ENCODE data around the gene PRKAR2B.

Gene PRKAR2B

DNA sequence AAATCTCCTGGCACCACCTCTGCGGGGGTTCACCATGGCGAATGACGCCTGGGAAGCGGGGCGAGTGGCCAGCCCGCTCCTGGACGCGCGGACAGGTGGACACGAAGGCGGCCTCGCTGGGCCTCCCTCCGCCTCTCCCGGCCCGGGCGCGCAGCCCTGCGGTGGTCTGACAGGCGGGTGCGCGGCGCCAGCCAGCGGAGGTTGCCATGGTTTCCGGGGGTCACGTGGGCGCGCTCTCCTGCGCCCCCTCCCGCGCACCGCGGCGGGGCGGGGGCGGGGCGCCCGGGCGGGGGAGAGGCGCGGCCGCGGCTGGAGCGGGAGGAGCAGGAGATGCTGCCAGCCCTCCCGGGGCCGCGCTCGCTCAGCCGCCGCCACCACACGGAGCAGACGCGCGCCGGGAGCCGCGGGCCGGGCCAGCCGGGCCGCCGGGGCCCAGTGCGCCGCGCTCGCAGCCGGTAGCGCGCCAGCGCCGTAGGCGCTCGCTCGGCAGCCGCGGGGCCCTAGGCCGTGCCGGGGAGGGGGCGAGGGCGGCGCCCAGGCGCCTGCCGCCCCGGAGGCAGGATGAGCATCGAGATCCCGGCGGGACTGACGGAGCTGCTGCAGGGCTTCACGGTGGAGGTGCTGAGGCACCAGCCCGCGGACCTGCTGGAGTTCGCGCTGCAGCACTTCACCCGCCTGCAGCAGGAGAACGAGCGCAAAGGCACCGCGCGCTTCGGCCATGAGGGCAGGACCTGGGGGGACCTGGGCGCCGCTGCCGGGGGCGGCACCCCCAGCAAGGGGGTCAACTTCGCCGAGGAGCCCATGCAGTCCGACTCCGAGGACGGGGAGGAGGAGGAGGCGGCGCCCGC, at the start of gene PRKAR2B:
Gene PRKAR2B, plus strand, starts transcription at position 359 of the 848 bp plus-strand sequence. Its CDS starts 203 bp downstream, at position 562.
- DNase-seq = peak; percentile 90

DNA sequence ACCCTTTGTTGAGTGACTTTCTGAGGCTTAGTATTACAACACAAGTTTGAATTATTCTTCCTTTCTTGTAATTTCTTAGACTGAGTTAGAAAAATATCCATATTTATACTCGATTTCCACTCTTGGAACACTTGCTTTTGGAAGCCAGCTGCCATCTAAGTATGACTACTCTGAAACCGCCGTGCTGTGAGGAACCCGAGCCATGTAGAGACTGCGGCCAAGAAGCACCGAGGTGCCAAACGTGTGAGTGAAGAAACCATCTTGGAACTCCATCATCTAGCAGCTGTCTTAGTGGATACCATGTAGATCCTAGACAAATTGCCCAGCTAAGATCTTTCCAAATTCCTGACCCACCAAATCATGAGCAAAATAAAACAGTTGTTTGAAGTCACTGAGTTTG, 49.7 kb upstream of the PRKAR2B start:
- DNase-seq = no peak

DNA sequence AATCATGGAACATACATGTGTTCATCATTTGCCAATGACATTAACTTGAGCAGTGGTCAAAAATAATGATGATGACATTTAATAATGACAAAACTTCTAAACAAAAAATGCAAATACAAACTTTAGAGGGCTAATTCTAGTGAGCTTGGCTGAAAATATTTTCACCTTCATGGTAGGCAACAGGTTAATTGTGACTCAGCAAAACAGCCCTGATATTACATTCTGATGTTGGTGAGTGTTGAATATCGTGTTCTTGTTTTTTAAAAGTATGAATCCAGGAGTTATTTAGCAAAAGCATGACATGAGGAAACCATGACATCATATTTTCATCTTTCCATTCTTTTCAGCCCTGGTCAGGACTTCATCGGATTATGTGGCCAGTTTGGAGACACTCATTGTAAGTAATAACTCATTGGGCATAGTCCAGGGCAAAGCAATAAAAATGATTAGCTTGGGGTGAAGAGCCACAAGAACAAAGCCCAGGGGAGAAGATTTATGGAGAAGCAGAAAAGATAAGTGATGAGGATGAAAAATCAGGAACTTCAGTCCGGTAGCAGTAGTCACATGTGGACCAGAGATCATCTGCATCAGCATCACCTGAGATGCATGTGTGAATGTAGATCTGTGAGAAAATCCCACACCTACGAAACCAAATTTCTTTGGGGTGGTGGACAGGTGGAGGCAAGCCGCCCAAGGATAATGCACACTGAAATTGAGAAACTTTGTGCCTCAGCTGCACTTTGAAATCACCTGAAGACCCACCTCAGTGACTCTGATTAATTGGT, 46.8 kb upstream of the PRKAR2B start:
- DNase-seq = no peak

DNA sequence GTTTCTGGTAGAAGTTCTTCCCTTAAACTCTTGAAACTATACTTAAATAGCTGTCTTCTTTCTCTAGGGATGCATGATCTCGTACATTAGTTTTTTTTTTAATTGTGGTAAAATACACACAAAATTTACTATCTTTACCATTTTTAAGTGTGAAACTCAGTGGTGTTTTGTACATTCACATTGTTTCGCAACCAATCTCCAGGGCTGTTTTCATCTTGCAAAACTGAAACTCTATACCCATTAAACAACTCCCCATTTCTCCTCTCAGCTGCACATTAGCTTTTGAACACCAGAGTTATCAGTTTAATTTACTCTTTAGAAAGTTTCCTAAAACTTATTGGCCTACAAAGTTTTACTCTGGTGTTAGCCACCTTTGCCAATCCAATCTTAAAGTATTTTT, 45.5 kb upstream of the PRKAR2B start:
- DNase-seq = no peak

DNA sequence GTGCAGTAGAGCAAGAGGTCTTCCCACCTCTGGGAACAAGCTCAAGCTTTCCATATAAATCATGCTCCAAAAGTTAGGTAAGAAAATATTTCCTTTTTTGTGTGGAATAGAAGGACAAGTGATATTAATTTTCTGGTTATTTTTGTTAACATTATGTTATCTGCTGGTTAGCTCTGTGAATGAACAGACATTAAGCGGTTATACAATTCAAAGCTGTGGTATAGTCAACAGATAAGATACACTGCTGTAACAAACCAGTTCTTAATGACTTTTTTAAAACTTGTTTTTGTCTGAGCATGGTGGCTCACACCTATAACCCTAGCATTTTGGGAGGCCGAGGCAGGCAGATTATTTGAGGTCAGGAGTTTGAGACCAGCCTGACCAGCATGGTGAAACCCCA, 43.0 kb upstream of the PRKAR2B start:
- DNase-seq = no peak

DNA sequence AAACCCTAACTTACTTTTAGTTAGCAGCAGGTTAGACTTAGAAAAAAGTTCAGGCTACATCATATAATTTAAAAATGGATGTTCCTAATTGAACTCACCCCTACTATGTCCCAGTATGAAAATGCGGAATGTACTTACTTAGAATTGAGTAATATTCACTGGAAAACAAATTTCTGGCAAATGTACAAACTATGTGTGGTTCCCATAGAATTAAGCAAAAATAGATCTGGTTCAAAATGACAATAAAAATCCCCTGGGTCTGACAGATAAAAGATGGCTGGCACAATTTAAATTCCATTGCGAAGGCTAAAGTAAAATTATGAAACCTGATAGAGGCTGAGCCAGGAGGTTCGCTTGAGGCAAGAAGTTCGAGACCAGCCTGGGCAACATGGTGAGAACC, 42.4 kb upstream of the PRKAR2B start:
- no peak for DNase-seq

DNA sequence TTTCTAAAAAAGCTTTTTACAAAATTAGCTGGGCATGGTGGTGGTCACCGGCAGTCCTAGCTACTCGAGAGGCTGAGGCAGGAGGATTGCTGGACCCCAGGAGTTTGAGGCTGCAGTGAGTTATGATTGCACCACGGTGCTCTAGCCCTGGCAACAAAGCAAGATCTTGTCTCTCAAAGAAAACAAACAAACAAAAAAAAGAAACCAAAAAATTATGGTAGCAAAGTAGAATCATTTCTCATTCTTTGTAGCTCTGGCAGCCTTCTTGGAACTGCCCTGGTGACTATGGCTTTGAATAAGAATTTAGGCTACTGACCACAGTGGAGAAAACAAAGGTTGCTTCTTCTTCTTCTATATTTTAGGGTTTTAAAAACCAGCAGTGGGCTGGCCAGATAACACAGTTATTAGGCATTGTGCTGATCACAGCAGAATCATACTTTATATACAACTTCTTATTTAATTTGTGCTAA, 41.9 kb upstream of the PRKAR2B start:
- no peak for DNase-seq

DNA sequence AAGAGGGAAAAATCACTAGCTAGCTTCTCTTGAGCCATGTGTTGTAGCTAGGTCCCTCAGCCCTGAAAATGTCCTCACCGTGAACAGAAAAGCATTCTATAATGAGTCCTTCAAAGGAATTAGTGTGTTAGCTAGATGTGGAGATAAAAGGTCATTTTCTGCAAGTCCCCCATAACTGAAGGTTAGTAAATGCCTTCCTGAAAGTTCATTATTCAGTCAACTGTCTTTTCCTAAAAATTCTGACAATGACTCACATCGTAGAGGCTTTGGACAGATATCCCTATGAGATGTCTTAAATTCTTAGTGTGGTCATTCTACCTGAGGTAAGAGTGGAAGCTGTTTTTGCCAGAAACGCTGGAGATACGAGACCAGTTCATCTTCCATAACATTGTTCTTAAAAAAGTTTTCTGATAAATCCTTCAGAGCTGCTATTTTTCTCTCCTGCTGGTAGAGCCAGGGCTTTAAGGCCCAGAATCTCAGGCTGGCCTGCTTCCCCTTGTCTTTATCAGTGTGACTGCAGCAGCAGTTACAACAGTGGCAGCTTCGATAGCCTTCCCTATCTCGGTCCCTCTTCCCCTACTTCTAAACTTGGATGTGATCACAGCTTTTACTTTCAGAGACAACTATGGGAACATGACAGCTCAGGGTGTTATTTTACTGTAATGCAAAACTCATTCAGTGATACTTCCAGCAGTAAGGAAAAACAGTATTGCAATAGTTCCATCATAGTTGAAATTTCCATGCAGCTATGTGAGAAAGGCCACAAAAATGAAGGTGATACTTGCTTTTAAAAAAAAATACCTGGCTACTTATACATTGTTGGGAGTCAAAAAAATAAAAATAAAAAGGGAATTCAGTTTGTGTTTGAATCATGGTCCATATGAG, 37.3 kb upstream of the PRKAR2B start:
- no peak for DNase-seq

DNA sequence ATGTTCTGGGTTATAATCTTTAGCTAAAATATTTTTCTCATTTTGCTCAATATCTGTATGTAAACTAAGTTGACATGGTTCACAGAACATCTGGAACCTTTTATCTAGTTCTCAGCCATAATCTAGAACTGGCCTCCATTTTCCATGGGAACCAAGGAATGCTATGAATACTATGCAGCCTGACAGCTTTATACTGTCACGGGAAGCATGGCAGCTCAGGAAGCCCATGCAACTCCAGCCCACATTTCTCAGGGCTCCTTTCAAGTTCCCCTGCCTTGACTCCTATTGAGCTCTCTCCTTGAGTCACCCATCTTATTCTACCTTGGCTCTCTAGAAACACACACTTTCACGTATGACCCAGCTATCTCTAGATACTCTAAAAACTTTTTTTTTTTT, 36.6 kb upstream of the PRKAR2B start:
- DNase-seq = no peak

DNA sequence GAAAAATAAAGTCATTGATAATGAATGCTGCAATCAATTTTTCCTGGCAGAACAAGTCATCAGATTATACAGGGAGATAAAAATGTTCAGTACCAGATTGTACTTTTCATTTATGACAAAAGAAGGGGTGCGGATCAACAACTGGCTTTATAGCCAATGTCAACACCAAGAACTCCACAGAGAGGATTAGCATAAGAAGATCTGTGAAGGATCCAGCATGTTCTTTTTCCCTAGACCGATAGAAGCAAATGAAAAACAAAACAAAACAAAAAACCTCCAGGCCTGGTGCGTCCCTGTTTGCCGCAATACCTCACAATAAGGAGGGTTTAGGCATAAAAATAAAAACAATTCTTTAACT, 34.7 kb upstream of the PRKAR2B start:
- DNase-seq = no peak

DNA sequence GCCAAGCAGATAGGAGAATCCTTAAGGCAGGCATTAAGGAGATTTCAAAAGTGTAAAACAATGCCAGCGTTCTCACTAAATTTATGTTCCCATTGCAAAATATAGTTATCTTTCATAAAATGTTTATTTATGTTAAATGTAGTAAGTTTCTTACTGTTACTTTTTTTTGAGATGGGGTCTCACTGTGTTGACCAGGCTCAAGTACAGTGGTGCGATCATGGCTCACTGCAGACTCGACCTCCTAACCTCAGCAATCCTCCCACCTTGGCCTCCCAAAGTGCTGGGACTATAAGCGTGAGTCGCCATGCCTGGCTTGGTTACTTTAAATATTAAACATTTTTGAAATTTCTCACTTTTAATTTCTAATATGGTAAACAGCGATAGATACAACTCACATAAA, 31.8 kb upstream of the PRKAR2B start:
- no peak for DNase-seq

DNA sequence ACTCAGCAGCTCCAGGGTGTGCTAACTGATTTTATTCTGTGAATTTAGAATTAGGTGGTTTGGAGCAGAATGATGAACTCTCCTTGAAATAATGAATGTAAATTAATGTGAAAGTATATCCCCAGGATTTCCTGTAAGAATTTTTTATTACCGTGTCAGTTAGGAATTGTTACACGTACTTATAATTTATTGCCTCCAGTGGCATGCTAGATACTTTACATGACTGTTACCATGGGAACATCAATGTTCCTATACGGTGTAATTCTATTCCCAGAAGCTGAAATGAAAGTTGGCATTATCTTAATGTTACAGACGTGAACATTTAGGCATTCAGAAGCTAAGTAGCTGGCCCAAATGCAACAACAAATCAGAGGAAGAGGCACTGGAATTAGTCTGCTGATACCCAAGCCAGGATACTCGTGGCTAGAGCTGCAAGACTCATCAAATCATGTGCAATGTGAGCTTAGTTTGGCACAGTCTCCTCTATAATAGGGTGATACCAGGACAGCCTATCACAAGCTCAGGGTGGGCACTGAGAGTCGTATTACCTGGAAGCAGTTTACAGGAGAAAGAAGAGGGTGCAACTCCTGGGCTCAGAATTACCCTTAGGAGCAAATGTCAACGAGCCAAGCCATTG, 30.0 kb upstream of the PRKAR2B start:
- DNase-seq = peak; percentile 21

DNA sequence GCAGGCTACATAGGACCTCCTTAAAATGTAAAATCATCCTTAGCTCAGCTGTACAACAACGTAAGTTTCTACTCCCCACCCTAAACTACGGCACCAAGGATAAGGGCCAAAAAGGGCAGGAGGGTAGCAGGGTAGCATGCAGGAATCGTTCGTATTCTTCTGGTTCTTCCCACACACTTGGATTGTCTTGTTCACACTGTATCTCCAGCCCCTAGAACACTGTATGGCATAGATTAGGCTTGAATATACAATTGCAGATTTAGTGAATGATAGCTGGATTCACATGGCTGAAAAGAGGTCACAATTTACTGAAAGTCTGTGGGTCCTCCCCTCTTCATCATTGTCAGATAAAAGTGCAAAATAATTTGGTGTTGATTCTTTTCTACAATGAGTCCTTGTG, 28.2 kb upstream of the PRKAR2B start:
- no peak for DNase-seq

DNA sequence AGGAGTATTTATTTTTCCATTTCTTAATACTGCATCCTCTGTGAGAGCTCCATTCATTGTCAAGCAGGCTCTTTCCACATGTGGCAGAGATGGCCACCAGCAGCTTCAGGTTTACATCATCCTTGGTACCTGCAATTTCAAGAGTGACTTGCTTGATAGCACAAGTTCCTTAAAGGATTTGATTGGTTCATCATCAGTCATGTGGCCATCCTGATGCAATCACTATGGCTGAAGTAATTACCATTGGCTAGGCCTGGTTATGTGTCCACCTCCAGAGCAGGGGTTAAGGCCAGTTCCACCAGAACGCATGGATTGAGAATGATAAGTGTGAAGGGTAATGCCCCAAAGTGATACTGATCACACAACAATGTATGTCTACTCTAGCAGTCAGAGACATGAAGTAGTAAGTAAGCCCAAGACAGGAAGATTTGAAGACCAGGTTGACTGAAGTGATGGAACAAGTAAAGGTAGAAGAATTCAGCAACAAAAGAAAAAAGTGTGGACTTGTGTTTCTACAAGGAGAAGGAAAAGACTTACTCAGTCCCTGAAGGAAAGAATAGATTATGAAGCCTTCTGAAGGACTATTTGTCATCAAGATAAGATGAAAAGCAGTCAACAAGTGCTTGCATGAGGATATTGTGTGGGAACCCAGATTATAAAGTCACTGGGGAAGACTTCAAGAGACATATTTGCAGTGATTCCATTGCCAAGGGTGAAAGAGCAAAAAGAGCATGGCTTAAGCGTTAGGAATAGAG, 26.4 kb upstream of the PRKAR2B start:
- DNase-seq = no peak

DNA sequence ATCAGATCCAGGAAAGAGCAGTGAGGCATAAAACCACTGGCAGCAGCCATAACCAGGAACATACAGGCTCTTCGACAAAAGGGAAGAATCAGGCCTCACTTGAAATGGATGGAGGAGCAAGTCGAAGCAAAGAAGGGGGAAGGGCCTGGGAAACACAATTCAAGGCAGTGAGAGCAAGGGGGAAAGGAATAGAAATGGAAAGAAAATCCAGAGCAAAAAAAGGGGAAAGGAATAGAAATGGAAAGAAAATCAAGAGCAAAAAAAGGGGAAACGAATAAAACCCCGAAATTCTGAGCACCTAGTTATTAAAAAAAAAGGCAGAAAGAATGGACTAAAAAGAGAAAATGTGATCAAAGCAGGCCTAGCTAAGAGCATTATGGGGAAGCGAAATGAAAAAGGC, 24.1 kb upstream of the PRKAR2B start:
- no peak for DNase-seq

DNA sequence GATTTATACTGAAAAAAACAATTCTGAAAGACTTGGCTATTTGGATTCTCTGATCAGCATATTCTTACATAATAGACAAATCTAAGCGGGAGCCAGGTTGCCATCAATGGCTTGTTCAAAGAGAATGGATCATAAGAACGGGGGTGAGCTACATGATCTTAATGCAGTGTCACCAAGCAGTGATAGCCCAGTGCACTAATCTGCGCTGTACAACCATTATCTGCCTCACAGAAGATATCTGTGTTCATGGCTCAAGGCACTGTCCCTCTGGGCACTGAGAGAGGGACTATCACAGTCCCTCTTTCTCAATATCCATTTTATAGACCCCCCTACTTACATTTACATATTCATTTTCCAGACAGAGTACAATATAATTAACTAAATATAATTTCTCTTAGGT, 22.9 kb upstream of the PRKAR2B start:
- no peak for DNase-seq

DNA sequence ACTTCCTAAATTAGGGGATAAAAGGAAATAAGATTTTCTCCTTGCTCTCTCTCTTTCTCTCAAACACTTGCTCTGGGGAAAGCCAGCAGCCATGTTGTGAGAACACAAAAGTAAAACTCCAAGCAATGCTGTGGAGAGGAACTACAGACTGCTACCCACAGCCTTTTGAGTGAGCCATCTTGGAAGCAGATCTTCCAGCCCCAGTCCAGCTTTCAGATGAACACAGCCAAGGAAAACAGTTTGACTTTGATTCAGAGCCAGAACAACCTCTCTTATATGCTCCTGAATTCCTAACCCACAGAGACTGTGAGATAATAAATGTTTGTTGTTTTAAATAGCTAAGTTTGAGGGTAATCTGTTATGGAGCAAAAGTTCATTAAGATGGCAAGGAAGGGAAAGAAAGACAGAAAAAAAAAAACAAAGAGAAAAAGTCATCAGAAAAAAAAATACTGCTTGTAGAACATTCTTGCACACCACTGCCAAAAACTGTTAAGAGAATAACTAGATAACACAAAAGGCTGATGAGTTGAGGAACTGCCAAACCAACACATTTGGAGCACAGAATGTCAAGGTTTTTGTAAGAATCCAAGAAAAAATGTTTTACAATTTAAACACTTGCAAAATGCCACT, 20.9 kb upstream of the PRKAR2B start:
- DNase-seq = no peak

DNA sequence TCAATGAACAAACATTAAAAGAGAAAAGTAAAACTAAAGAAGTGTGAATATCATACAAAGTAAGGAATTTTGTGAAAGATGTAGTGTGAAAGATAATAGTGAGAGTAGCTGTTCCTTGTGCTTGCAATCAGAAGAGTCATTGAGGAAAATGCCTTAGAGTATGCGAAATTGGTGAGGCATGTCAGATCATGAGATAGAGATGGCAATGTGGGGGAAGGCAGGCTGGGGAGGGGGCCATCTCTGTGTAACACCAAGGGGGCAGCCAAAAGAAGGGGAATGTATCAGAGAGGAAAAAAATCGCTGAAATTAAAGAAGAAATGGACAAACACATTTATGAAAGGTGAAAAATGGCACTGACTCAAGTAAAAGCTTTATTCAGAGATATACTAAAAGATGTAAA, 19.6 kb upstream of the PRKAR2B start:
- no peak for DNase-seq

DNA sequence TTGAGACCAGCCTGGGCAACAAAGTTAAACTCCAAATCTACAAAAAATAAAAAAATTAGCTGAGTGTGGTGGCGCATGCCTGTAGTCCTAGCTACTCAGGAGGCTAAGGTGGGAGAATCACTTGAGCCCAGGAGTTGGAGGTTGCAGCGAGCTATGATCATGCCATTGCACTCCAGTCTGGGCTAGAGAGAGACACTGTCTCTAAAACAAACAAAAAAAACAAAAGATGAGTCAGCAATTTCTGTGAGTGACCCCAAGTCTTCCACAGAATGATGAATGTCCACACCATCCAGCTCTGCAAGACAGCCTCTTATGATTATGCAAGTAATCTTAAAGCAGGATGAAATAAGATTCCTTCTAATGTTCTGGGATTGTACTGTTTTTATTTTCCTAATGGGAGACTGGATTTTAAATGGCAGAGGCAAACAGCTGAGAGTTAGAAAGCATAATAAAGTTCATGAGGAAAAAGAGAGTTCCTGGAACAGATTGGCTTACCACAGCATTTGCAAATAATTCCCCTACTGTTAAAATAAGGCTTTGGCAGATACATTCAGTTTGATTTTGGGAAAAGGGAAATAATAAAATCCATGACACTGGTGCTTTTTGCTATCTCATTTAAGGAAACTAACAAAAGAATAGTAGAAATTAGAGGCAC, 18.9 kb upstream of the PRKAR2B start:
- no peak for DNase-seq

DNA sequence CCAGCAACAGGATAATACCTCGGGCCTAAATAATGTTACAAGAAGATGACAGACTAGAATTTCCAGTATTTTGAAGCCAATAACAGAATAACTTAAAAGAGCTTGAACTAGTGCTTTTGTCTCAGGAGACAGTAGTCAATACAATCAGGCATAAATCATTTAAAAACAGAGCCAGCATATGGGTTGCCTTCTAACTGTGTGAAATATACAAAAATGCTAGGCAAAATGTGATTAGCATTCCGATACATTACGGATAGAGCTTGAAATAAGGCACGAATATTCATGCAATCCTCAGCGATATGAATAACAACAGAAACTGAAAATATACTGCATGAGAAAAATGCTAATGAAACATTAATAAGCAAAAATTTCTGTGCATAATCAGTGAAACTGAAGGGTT, 18.3 kb upstream of the PRKAR2B start:
- DNase-seq = no peak

DNA sequence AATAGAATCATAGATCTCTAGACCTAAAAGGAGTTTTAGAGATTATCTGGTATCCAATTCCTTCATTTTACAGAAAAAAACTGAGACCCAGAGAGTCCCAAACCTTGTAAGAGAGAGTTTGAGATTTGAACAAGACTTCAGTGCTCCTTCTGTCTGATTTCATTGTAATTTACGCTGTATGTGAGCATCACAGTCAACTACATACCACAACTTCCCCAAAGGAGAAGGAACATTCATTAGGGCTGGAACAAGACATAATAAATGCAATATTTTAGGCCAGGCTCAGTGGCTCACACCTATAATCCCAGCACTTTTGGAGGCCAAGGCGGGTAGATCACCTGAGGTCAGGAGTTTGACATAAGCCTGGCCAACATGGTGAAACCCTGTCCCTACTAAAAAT, 17.3 kb upstream of the PRKAR2B start:
- no peak for DNase-seq
